A549 treated with Hydrocortisone at 1 μM for 4 hours (cell line): Measurements from ENCODE around the gene TBC1D3K. TPM values are rescaled to one million over a fixed set of nuclear protein-coding genes. Genes with fewer than 3 reads are reported as not detected.

Experiments used
- total RNA-seq: library from RNA; stranded (reverse); fragments of 200-300 nt; extraction: Qiagen RNA extraction; gene quantifications from 5 replicates; pipeline ENCODE4 v1.2.3, GENCODE V29; 2022

Gene TBC1D3K
- not detected in 5 replicates for total RNA-seq

DNA sequence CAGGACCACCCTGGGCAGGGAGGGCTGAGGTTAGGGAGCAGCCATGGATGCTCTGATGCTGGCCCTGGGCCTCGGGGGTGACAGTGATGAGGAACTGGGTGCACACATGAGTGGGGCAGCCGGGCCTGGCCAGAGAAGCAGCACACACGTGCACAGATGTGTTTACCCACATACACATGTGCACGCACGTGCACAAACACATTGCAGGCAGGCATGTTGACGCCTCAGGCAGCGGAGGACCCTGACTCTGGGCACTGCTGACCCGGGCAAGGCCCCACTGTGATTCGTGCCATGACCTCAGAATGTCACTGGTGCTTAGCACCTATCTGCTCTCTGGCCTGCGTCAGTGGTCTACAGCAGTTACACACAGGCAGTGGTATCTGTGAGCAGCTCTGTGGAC is at the start of gene TBC1D3K:
Gene TBC1D3K (plus strand): TSS at position 301 of the 400 bp plus-strand sequence. CDS start 1,585 bp downstream, outside the sequence.

Other genes with a start within 250 kb of the TBC1D3K start
- 16.4 to 19.5 TPM (median 18.7 TPM) in 5 replicates for gene HNF1B, start 179.4 kb upstream of the TBC1D3K start, total RNA-seq
- gene TBC1D3L, start 64.6 kb downstream of the TBC1D3K start, total RNA-seq = 9.0 to 12.6 TPM (median 11.7 TPM) in 5 replicates
- not detected in 5 replicates for gene TBC1D3D, start 79.6 kb downstream of the TBC1D3K start, total RNA-seq
- gene TBC1D3C, start 144.2 kb downstream of the TBC1D3K start, total RNA-seq = 0.06 TPM in 1 of 5 replicates, not detected in the others
- gene TBC1D3E, start 203.5 kb downstream of the TBC1D3K start, total RNA-seq = not detected in 5 replicates